OCI-LY3 (cell line): ENCODE results near the gene ZHX3.

Experiments
- H2AFZ ChIP-seq: fragments of 200-600, 300-600 bp; shearing (Covaris generic); 2 replicates; pipeline ENCODE4 v1.6.0; 2014; ENCODE audit warnings: antibody characterized with exemption, low read depth, low read length
- H3K27ac ChIP-seq: fragments of 200-600, 300-600 bp; sonication (generic); 2 replicates; pipeline ENCODE4 v1.5.1; 2014; ENCODE audit warnings: mild to moderate bottlenecking, low read length, moderate library complexity, mixed read lengths
- H3K27me3 ChIP-seq: fragments of 200-600, 300-600 bp; sonication (generic); 2 replicates; pipeline ENCODE4 v1.6.1; 2014; ENCODE audit warnings: low read depth, low read length, mixed read lengths
- H3K36me3 ChIP-seq: fragments of 200-600, 300-600 bp; sonication (generic); replicated peaks from 2 replicates; pipeline ENCODE3; 2014; ENCODE audit warnings: low read depth, low read length, mixed read lengths
- H3K4me1 ChIP-seq: fragments of 300-600, 200-600 bp; sonication (generic); 2 replicates; pipeline ENCODE4 v1.6.1; 2014; ENCODE audit warnings: low read length, mixed read lengths
- H3K4me2 ChIP-seq: fragments of 200-600, 300-600 bp; sonication (generic); 2 replicates; pipeline ENCODE4 v1.6.1; 2014; ENCODE audit warnings: low read length, mixed read lengths
- H3K4me3 ChIP-seq: fragments of 300-600, 200-600 bp; sonication (generic); 2 replicates; pipeline ENCODE4 v1.5.1; 2014; ENCODE audit warnings: antibody characterized with exemption, mild to moderate bottlenecking, low read length, moderate library complexity
- H3K79me2 ChIP-seq: fragments of 300-600, 200-600 bp; shearing (Covaris generic); 2 replicates; pipeline ENCODE4 v1.6.1; 2014; ENCODE audit warnings: mild to moderate bottlenecking, low read length, mixed read lengths
- H3K9ac ChIP-seq: fragments of 300-600, 200-600 bp; shearing (Covaris generic); 2 replicates; pipeline ENCODE4 v1.6.0; 2014; ENCODE audit warnings: mild to moderate bottlenecking, low read length, moderate library complexity
- H3K9me3 ChIP-seq: fragments of 200-600, 300-600 bp; shearing (Covaris generic); 2 replicates; pipeline ENCODE4 v1.6.1; 2014; ENCODE audit warnings: low read length, mixed read lengths; ENCODE audit not compliant: insufficient read depth
- H4K20me1 ChIP-seq: fragments of 200-600, 300-600 bp; sonication (generic); 2 replicates; pipeline ENCODE4 v1.6.1; 2016; ENCODE audit warnings: low read length, mixed read lengths; ENCODE audit not compliant: insufficient read depth
- CTCF ChIP-seq: fragments of 200-600, 300-600 bp; sonication (generic); IDR thresholded peaks from 2 replicates; pipeline ENCODE4 v1.5.1; 2014; ENCODE audit warnings: antibody characterized with exemption, low read length, low read depth
- EZH2phosphoT487 ChIP-seq: fragments of 200-600 bp; shearing (Covaris generic); IDR thresholded peaks from 2 replicates; pipeline ENCODE4 v1.6.1; 2018; ENCODE audit warnings: antibody characterized with exemption, mixed run types, low read depth

Gene ZHX3

GRCh38 chr20:41142919-41143318, 174.6 kb downstream of the ZHX3 start:
- H3K4me3 ChIP-seq: no peak overlapping the region
- H3K79me2 ChIP-seq: peaks cover 100% of the 10 kb centered on the region
- no peak overlapping the region for H2AFZ ChIP-seq
- no peak overlapping the region for H3K27ac ChIP-seq
- no peaks in the 10 kb centered on the region for H3K9me3 ChIP-seq
- no peak overlapping the region for H3K4me2 ChIP-seq
- TF ChIP-seq CTCF (no peak), EZH2phosphoT487 (no peak)
- peaks cover 38% of the 10 kb centered on the region for H3K4me1 ChIP-seq
- H3K9ac ChIP-seq: no peak overlapping the region
- peaks cover 14% of the 10 kb centered on the region for H3K36me3 ChIP-seq
- H4K20me1 ChIP-seq: peaks cover 94% of the 10 kb centered on the region
- H3K27me3 ChIP-seq: no peaks in the 10 kb centered on the region

GRCh38 chr20:41142245-41142644, 175.3 kb downstream of the ZHX3 start:
- H3K4me3 ChIP-seq: no peak overlapping the region
- no peak overlapping the region for H2AFZ ChIP-seq
- TF ChIP-seq EZH2phosphoT487 (no peak), CTCF (no peak)
- H3K9me3 ChIP-seq: no peaks in the 10 kb centered on the region
- H3K27me3 ChIP-seq: no peaks in the 10 kb centered on the region
- H3K4me1 ChIP-seq: peaks cover 38% of the 10 kb centered on the region
- H3K4me2 ChIP-seq: no peak overlapping the region
- H3K36me3 ChIP-seq: peaks cover 14% of the 10 kb centered on the region
- H3K27ac ChIP-seq: no peak overlapping the region
- H3K9ac ChIP-seq: no peak overlapping the region
- peaks cover 99% of the 10 kb centered on the region for H3K79me2 ChIP-seq
- H4K20me1 ChIP-seq: peaks cover 89% of the 10 kb centered on the region

- peaks cover 79% of the 10 kb centered on the region for H4K20me1 ChIP-seq
- peaks cover 41% of the 10 kb centered on the region for H3K4me1 ChIP-seq
- H3K4me2 ChIP-seq: peak overlapping the region; percentile 51
- peak overlapping the region; percentile 22 for H3K4me3 ChIP-seq
- H3K27ac ChIP-seq: peak overlapping the region; percentile 43
- TF ChIP-seq CTCF (no peak), EZH2phosphoT487 (no peak)
- peaks cover 10% of the 10 kb centered on the region for H3K36me3 ChIP-seq
- peak overlapping the region; percentile 46; the same call in 1 of the 2 replicates for H3K9ac ChIP-seq
- H3K79me2 ChIP-seq: peaks cover 89% of the 10 kb centered on the region
- no peaks in the 10 kb centered on the region for H3K27me3 ChIP-seq
- H3K9me3 ChIP-seq: no peaks in the 10 kb centered on the region
- no peak overlapping the region for H2AFZ ChIP-seq
Measured at GRCh38 chr20:41141153-41141815, 176.2 kb downstream of the ZHX3 start.

- peak overlapping the region; percentile 22 for H3K4me3 ChIP-seq
- no peak overlapping the region for H2AFZ ChIP-seq
- H3K79me2 ChIP-seq: peaks cover 81% of the 10 kb centered on the region
- no peaks in the 10 kb centered on the region for H3K27me3 ChIP-seq
- H3K4me1 ChIP-seq: peaks cover 46% of the 10 kb centered on the region
- H3K9me3 ChIP-seq: no peaks in the 10 kb centered on the region
- H3K36me3 ChIP-seq: peaks cover 10% of the 10 kb centered on the region
- peak overlapping the region; percentile 43 for H3K27ac ChIP-seq
- H3K4me2 ChIP-seq: peak overlapping the region; percentile 51
- peak overlapping the region; percentile 46; the same call in 1 of the 2 replicates for H3K9ac ChIP-seq
- TF ChIP-seq CTCF: no peak
- TF ChIP-seq EZH2phosphoT487: no peak
- peaks cover 71% of the 10 kb centered on the region for H4K20me1 ChIP-seq
Measured at GRCh38 chr20:41140226-41141133, 177.1 kb downstream of the ZHX3 start.
